Panc1 (cell line): ENCODE results near the gene ATP6V0B. TPM values are rescaled to one million over a fixed set of nuclear protein-coding genes. Genes with fewer than 3 reads are reported as not detected.

Experiments used
- ATAC-seq: fragments of 200-7000 bp; cut with Tn5 transposase; 2 replicates; pipeline ENCODE4 v1.9.1; 2020; ENCODE audit warnings: mild to moderate bottlenecking, moderate library complexity
- BruUV-seq: library from RNA; stranded (reverse); fragments of 400-500 nt; replicated peaks from 2 replicates; lab custom pipeline; 2021; lab: Mats Ljungman, UMichigan
- CTCF ChIA-PET: fragments of 300-600 bp; sonication (Branson Sonifier 250); formaldehyde crosslinking; loops from one replicate; lab custom pipeline; 2022; ENCODE audit warnings: antibody characterized with exemption; lab: Charles Lee
- POLR2A ChIA-PET: fragments of 300-600 bp; sonication (Branson Sonifier 250); formaldehyde crosslinking; loops from one replicate; lab custom pipeline; 2022; ENCODE audit warnings: antibody characterized with exemption; lab: Charles Lee
- DNase-seq: peaks from one replicate; pipeline ENCODE4 v3.0.0-alpha.2; 2010; ENCODE audit warnings: low read depth, low spot score
- H3K27ac ChIP-seq: 2 replicates; pipeline ENCODE4 v1.5.1; 2011; ENCODE audit warnings: mild to moderate bottlenecking, low read length, inconsistent platforms
- H3K27me3 ChIP-seq: fragments of 200-500 bp; sonication (Bioruptor generic); 2 replicates; pipeline ENCODE4 v1.6.0; 2014; ENCODE audit warnings: low read length, inconsistent platforms; ENCODE audit not compliant: control insufficient read depth, insufficient read depth
- H3K36me3 ChIP-seq: fragments of 200-500 bp; sonication (Bioruptor generic); 2 replicates; pipeline ENCODE4 v1.5.1; 2014; ENCODE audit warnings: inconsistent platforms, mild to moderate bottlenecking, low read length, moderate library complexity; ENCODE audit not compliant: control insufficient read depth, insufficient read depth
- H3K4me1 ChIP-seq: 2 replicates; pipeline ENCODE4 v1.5.1; 2011; ENCODE audit warnings: inconsistent platforms, mild to moderate bottlenecking, low read length, moderate library complexity; ENCODE audit not compliant: control insufficient read depth, insufficient read depth
- H3K4me3 ChIP-seq, 2 experiments: 2 replicates each; pipeline ENCODE4 v1.5.1; 2011 to 2012; ENCODE audit warnings: low read depth in 2 of 2, low read length in 2 of 2, mild to moderate bottlenecking in 2 of 2, inconsistent platforms in 1 of 2, moderate library complexity in 1 of 2
- H3K9me3 ChIP-seq: fragments of 200-500 bp; sonication (Bioruptor generic); 2 replicates; pipeline ENCODE4 v1.5.1; 2014; ENCODE audit warnings: low read depth, mild to moderate bottlenecking, inconsistent platforms, low read length, moderate library complexity; ENCODE audit not compliant: control insufficient read depth, insufficient read depth
- CTCF ChIP-seq: fragments of 450-650 bp; IDR thresholded peaks from 2 replicates; pipeline ENCODE4 v1.5.1; 2017; ENCODE audit warnings: mild to moderate bottlenecking
- POLR2AphosphoS5 ChIP-seq: IDR thresholded peaks from 2 replicates; pipeline ENCODE4 v1.6.1; 2012; ENCODE audit warnings: mild to moderate bottlenecking, low read depth, low read length, moderate library complexity
- REST ChIP-seq, 2 experiments: IDR thresholded peaks; 2 replicates each; pipeline ENCODE4 v1.6.1; 2011 to 2012; ENCODE audit warnings: low read depth in 2 of 2, control low read depth in 1 of 2, low read length in 1 of 2, mild to moderate bottlenecking in 1 of 2, moderate library complexity in 1 of 2; ENCODE audit not compliant: insufficient read depth in 1 of 2
- SIN3A ChIP-seq: IDR thresholded peaks from 2 replicates; pipeline ENCODE4 v1.6.1; 2012; ENCODE audit warnings: low read depth, mild to moderate bottlenecking, low read length, moderate library complexity, borderline replicate concordance; ENCODE audit not compliant: insufficient read depth
- TCF7L2 ChIP-seq: IDR thresholded peaks from 2 replicates; pipeline ENCODE4 v1.6.1; 2011; ENCODE audit warnings: mild to moderate bottlenecking, low read depth, low read length, inconsistent platforms
- in situ Hi-C: cut with HindIII; loops from 2 replicates; pipeline ENCODE4 v1.10.0; 2016; ENCODE audit warnings: low sequenced_read_pairs, low pct_unique_long_range_greater_than_20kb
- intact Hi-C: fragments of 100-400 bp; cut with micrococcal nuclease; formaldehyde crosslinking; loops from one replicate; pipeline ENCODE4 v1.10.0; 2022; ENCODE audit not compliant: unreplicated experiment
- total RNA-seq: library from RNA; stranded (reverse); gene quantifications from one replicate; pipeline ENCODE4 v1.2.1, GENCODE V29; 2021; ENCODE audit not compliant: unreplicated experiment

ATP6V0B gene
- total RNA-seq, 1 experiment from 2014 or later = 134 TPM

- no peak for DNase-seq
- H3K36me3 ChIP-seq = peaks cover 4% of the 10 kb centered on the region; the same call in 1 of the 2 replicates
- BruUV-seq = TSS peak; percentile 93
- no peak for ATAC-seq
- in situ Hi-C loops (loop anchor here (25.0 kb wide), 1 partner anchor 183 kb away; no protein-coding TSS in a partner anchor), intact Hi-C loops (no loop called here)
- H3K9me3 ChIP-seq = no peaks in the 10 kb centered on the region
- ChIA-PET CTCF (interaction anchor here (2.2 to 2.4 kb wide), 2 partner anchors 11 to 182 kb away, joined by 9 to 10 read pairs; no protein-coding TSS in a partner anchor), POLR2A (no interaction called here)
- no peaks in the 10 kb centered on the region for H3K27me3 ChIP-seq
- peak overlapping the region; percentile 96 for H3K27ac ChIP-seq
- TF ChIP-seq POLR2AphosphoS5 (no peak), REST (IDR thresholded peaks at IDR 0.05; ENCODE audit: insufficient read depth in 1 of 2, low read depth in 2 of 2, low read length in 1 of 2) (no peak), SIN3A (no peak), CTCF (no peak), TCF7L2 (no peak)
- peak overlapping the region; percentile 79 to 88 for H3K4me3 ChIP-seq
- H3K4me1 ChIP-seq = peaks cover 16% of the 10 kb centered on the region
Observed at GRCh38 chr1:43945674-43946235, 29.0 kb upstream of the ATP6V0B start.

GRCh38 chr1:43946236-43947060, 28.3 kb upstream of the ATP6V0B start, which contains the start of gene IPO13:
Gene IPO13, plus strand, starts transcription at chr1:43946950. Its CDS starts 651 bp downstream, at chr1:43947601.
- H3K4me3 ChIP-seq = peak within 1 kb of the TSS; percentile 79 to 88
- H3K4me1 ChIP-seq = peaks cover 16% of the 10 kb centered on the region
- TF ChIP-seq POLR2AphosphoS5 (peak; percentile 43; the same call in 1 of the 2 replicates), CTCF (peak; percentile 86), REST (IDR thresholded peaks at IDR 0.05; ENCODE audit: insufficient read depth in 1 of 2, low read depth in 2 of 2, low read length in 1 of 2) (peak; percentile 78 to 89), SIN3A (peak; percentile 70; the same call in 1 of the 2 replicates), TCF7L2 (no peak)
- CTCF ChIA-PET = interaction anchor here (2.2 to 2.4 kb wide), 2 partner anchors 12 to 183 kb away, joined by 9 to 10 read pairs; no protein-coding TSS in a partner anchor
- H3K27ac ChIP-seq = peak within 1 kb of the TSS; percentile 96
- in situ Hi-C loops = loop anchor here (25.0 kb wide), 1 partner anchor 184 kb away; no protein-coding TSS in a partner anchor
- intact Hi-C loops = no loop called here
- ATAC-seq (peak; percentile 98), DNase-seq (peak; percentile 83)
- peaks cover 4% of the 10 kb centered on the region; the same call in 1 of the 2 replicates for H3K36me3 ChIP-seq
- no peaks in the 10 kb centered on the region for H3K27me3 ChIP-seq
- H3K9me3 ChIP-seq = no peaks in the 10 kb centered on the region
- BruUV-seq = no TSS peak
- POLR2A ChIA-PET = no interaction called here
